ENCODE data around the gene SLC13A5.

DNA sequence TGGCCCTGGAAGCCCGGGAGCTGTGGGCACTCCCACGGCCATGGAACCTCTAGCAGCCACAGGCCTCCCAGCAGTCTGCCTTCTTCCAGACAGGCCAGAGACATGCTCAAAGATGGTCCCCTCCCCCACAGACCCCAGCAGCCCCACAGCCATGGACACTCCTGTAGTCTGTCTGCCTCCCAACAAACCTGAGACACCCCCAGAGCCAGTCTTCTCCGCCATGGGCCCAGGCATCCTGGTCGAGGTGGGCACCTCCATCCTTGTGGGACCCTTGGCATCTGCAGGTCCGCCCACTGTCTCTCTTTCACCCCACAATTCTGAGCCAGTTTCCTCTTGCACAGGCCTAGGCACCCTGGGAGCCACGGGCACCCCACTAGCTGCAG, 75.7 kb downstream of the SLC13A5 start:
- TF ChIP-seq EP300 (IDR thresholded peaks at IDR 0.05) (no peak), POLR2A (IDR thresholded peaks at IDR 0.05; ENCODE audit: low read depth) (no peak)
- TF ChIP-seq, protein P1, sequence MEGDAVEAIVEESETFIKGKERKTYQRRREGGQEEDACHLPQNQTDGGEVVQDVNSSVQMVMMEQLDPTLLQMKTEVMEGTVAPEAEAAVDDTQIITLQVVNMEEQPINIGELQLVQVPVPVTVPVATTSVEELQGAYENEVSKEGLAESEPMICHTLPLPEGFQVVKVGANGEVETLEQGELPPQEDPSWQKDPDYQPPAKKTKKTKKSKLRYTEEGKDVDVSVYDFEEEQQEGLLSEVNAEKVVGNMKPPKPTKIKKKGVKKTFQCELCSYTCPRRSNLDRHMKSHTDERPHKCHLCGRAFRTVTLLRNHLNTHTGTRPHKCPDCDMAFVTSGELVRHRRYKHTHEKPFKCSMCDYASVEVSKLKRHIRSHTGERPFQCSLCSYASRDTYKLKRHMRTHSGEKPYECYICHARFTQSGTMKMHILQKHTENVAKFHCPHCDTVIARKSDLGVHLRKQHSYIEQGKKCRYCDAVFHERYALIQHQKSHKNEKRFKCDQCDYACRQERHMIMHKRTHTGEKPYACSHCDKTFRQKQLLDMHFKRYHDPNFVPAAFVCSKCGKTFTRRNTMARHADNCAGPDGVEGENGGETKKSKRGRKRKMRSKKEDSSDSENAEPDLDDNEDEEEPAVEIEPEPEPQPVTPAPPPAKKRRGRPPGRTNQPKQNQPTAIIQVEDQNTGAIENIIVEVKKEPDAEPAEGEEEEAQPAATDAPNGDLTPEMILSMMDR (IDR thresholded peaks at IDR 0.05), result no peak

Measured in esophagus muscularis mucosa (tissue), 4 donors.